HG02870 (cell line): ENCODE results near the gene ARHGEF16.

Experiments
- ATAC-seq: cut with Tn5 transposase; IDR thresholded peaks from one replicate; pipeline ENCODE4 v1.9.1; 2021; ENCODE audit warnings: mild to moderate bottlenecking, moderate library complexity; ENCODE audit not compliant: unreplicated experiment

The ARHGEF16 gene

DNA sequence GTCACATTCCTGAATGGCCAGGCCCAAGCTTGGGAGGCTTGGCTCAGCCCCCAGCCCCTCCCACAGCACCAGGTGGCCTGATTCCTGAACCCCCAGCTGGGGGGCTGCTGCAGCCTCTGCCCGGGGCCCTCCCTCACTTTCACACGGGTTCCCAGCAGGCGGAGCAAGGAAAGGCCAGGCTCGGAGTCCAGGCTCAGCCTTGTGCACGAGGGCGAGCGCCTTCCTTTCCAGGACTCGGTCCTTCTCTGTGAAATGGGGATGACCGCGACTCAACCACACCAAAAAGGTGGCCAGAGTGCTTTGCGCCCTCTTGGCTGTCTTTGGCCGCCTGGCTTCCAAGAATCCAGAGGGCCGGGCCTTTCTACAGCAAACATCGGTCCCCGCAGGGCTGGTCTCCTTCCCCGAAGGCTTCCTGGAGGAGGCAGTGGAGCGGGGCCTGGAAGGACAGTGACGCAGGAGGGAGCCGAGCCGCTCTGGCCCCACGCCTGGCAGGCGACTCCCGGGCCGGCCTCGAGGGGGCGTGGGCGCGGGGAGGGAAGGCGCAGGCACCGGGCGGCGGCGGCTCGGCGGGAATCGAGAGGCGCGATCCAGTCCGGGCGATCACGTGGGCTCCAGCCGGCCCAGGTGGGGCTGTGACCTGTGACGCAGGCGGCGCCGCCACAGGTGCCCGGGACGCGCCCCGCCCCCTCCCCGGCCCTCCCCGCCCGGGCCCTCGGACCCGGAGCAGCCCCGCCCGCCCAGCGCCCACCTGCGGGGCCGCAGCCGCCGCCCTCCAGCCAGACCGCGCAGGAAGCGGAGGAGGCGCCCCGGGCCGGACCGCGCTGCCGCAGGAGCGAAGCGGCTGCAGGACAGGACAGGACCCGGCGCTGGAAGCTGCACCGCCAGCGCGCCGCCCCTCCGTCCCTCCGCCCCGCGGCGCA, at the start of gene ARHGEF16:
TSS of gene ARHGEF16 (plus strand) at position 775 of the 920 bp plus-strand sequence. CDS start 8,420 bp downstream, outside the sequence.
- ATAC-seq: no peak

DNA sequence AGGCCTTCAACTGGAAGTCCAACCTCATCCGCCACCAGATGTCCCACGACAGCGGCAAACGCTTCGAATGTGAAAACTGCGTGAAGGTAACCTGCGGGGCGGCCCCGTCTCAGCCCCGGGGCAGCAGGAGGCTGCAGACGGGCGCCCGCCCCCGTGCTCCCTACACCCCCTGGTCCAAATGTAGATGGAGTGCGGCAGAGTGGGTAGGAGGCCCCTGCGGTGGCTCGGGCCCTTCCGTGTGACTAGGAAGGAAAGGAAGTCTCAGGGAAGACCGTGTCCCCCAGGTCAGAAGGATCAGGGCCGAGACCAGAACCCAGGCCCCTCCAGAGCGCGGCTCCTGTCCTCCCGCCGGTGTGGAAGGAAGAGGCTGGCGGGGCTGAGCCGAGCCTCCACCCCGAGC, 49.7 kb upstream of the ARHGEF16 start:
- no peak for ATAC-seq

DNA sequence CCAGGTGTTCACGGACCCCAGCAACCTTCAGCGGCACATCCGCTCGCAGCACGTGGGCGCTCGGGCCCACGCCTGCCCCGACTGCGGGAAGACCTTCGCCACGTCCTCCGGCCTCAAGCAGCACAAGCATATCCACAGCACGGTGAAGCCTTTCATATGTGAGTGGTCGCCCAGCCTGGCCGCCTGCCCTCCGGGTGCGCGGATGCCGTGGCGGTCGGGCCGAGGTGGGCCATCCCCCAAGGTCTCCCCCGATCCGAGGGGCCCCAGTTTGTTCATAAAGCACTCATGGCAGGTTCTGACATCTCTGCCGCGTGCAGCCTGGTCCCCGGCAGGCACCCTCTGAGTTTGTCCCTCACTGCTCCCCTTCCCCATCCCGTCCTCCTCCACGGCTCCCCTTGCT, 49.0 kb upstream of the ARHGEF16 start:
- no peak for ATAC-seq

DNA sequence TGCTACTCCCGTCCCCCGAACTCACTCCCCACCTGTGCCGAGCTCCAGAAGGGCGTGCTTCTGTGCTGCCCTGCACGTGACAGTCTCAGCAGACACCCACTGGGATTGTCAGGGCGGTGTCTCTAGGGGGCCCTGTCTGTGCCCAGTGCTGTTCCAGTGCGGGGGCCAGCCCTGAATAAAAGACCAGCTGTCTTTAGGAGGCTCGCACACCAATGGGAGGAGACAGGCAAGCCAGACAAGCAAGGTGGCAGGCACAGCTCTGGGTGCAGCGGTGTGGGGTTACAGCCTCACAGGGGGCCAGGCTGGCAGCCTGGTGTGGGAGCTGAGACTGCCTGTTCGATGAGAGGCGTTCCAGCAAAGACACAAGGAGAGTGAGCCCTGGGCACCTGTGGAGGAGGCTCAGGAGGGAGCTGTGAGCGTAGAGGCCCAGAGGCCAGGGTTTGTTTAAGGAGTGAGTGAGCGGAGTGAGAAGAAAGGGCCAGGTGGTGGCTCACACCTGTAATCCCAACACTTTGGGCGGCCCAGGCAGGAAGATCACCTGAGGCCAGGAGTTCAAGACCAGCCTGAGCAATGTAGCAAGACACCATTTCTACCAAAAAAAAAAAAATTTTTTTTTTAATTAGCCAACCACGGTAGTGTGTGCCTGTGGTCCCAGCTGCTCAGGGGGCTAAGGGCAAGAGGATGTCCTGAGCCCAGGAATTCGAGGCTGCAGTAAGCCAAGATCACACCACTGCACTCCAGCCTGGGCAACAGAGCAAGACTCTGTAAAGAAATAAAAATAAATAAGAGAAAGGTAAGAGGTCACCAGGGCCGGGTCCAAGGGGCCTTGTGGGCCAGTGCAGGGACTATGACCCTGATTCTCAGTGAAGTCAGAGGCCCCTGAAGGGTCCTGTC, 48.2 kb upstream of the ARHGEF16 start:
- ATAC-seq: no peak

DNA sequence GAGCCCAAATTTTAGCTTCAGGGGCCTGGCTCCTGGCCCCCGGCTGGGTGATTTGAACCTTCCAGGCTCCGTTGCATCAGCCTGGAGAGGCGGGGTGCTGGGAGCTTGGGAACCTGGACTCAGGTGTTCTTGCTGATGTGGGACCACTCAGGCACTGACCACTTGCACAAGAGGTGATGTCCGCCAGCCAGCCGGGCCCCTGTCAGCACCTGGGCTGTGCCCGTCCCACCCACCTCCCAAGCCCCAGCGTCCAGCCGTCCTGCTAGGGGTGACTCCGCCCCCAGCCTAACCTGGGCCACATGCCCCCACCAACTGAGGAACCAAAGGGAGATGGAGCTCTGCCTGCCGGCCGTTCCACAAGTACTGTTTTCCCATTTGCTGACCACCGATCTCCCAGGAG, 47.4 kb upstream of the ARHGEF16 start:
- no peak for ATAC-seq

DNA sequence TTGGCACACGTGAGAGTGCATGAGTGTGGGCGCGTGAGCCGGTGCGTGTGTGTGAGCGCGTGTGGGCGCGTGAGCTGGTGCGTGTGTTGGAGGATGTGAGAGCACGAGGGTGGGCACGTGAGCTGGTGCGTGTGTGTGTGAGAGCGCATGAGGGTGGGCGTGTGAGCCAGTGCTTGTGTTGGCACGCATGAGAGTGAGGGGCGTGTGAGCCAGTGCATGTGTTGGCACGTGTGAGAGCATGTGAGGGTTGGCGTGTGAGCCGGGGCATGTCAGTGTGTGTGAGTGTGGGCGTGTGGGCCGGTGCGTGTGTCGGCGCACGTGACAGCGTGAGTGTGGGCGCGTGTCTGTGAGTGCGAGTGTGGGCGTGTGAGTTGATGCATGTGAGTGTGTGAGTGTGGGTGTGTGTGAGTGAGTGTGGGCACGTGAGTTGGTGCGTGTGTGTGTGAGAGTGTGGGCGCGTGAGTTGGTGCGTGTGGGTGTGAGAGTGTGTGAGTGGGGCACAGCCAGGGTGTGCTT, 45.7 kb upstream of the ARHGEF16 start:
- ATAC-seq: no peak

DNA sequence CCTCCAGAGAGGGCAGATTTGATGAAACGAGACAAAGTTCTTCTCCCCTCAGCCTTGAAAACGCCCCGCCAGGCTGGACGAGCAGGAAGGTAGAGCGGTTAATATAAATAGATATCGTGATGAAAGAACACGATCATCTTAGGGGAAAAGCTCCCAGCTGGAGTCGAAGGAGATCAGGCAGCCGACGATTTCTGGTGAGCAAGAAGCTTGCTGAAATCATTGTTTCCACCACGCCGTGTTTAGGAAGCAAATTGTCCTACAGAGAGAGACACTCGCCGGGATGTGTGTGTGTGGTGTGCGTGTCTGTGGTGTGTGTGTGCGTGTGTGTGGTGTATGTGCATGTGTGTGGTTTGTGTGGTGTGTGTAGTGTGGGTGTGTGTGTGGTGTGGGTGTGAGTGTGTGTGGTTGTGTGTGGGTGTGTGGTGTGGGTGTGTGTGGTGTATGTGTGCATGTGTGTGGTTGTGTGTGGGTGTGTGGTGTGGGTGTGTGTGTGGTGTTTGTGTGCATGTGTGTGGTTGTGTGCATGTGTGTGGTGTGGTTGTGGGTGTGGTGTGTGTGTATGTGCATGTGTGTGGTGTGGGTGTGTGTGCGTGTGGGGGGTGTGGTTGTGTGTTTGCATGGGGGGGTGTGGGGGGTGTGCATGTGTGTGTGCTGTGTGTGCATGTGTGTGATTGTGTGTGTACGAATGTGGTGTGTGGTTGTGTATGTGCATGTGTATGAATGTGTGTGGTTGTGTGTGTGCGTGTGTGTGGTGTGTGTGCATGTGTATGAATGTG, 44.9 kb upstream of the ARHGEF16 start:
- ATAC-seq: no peak

DNA sequence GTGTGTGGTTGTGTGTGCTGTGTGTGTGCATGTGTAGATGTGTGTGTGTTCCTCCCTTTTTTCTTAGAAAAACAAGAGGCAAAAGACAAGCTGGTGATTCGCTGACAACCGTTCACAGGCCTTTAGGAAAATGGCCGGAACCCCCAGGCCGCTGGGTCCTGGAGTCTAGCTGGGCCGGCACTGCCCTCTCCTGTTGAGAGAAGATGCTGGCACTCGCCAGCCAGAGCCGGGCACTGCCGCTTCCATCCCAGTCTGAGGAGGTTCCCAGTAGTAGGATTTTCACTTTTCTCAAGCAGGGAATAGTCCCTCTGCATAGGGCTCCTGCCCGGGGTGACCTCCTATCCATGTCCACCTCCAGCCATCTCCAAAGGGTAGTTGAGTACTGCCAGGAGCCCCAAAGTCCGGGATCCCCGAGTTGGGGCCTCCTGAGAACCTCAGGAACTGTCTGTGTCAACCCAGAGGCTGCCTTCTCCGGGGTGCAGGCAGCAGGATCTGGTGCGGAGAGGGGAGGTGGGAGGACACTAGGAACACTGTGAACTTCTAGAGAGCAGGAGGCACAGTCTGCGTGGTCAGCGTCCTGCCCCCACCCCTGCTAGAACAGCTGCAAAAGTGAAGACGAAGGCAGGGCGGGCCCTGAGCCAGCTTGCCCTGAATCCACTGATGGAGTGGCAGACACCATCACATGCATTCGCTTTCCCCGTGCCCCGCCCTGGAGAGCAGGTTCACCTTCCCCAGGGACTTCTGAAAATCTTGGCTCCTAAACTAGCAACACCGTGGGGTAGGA, 44.1 kb upstream of the ARHGEF16 start:
- ATAC-seq: no peak

DNA sequence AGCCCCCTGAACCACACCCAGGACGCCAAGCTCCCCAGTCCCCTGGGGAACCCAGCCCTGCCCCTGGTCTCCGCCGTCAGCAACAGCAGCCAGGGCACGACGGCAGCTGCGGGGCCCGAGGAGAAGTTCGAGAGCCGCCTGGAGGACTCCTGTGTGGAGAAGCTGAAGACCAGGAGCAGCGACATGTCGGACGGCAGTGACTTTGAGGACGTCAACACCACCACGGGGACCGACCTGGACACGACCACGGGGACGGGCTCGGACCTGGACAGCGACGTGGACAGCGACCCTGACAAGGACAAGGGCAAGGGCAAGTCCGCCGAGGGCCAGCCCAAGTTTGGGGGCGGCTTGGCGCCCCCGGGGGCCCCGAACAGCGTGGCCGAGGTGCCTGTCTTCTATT, 42.7 kb upstream of the ARHGEF16 start:
- no peak for ATAC-seq

DNA sequence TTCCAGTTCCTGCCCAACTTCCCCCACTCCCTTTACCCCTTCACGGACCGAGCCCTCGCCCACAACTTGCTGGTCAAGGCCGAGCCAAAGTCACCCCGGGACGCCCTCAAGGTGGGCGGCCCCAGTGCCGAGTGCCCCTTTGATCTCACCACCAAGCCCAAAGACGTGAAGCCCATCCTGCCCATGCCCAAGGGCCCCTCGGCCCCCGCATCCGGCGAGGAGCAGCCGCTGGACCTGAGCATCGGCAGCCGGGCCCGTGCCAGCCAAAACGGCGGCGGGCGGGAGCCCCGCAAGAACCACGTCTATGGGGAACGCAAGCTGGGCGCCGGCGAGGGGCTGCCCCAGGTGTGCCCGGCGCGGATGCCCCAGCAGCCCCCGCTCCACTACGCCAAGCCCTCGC, 42.1 kb upstream of the ARHGEF16 start:
- no peak for ATAC-seq

DNA sequence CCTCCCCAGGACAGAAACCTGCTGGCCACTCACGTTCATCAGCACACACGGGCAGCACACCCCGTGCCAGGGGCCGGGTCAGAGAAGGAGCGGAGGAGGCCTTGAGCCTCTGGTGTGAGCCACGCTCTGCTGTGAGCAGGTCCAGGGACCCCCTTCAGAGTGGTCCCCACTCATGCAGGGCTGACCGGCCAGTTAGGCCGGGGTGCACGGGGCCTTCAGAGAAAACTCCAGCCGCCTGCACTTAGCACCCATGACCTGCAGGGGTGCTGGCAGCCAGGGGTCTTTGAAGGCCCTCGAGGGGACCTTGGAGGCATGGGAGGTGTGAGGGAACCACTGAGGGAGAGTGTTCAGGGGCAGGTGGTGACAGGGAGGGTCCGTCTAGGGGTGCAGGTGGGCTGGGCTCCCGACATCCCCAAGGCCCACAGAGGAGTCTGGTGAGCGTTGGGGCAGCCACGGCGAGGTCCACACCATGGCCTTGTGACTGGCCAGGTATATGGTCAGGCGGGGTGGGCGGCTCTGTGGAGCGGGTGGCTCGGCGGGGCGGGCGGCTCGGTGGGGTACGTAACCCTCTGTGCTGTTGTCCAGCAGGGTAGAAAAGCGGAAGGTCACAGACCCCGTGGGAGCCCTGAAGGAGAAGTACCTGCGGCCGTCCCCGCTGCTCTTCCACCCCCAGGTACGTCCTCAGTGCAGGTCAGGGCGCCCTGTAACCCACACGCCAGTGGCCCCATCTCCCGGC, 40.3 kb upstream of the ARHGEF16 start:
- no peak for ATAC-seq

DNA sequence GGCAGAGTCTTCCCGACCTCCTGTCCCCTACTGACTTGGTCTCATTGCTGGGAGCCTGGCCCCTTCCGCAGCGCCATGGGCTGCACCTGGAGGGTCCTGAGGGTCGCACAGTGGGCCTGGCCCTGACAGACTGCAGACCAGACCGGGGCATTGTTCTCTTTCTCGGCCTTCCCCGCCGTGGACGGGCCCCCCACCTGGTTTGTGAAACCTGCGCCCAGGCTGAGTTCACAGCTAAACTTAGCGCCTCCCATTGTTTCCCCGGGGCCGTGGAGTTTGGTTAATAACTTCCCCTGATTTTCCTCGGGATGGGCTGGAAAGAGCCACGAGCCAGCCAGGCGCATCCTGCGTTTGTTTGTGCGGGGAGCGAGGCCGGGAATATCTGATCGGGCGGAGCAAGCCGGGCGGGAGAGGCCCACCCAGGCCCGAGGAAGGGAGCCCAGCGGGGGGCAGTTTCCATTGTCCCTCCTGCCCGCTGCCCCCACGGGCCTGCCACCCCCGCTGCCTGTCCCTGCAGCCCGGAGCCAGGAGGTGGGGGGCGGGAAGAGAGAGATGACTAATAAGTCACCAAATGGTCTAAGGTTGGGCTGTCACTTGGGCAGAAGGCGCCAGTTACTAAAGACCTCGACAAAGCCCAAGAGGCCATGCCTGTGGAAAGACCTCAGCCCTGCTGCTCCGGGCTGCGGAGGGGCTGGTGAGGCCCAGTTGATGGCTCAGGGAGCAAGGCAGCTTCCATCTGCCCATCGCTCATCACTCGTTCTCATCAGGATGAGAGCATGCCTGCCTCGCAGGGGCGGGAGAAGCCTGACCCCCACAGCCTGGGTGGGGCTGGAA, 39.0 kb upstream of the ARHGEF16 start:
- no peak for ATAC-seq

DNA sequence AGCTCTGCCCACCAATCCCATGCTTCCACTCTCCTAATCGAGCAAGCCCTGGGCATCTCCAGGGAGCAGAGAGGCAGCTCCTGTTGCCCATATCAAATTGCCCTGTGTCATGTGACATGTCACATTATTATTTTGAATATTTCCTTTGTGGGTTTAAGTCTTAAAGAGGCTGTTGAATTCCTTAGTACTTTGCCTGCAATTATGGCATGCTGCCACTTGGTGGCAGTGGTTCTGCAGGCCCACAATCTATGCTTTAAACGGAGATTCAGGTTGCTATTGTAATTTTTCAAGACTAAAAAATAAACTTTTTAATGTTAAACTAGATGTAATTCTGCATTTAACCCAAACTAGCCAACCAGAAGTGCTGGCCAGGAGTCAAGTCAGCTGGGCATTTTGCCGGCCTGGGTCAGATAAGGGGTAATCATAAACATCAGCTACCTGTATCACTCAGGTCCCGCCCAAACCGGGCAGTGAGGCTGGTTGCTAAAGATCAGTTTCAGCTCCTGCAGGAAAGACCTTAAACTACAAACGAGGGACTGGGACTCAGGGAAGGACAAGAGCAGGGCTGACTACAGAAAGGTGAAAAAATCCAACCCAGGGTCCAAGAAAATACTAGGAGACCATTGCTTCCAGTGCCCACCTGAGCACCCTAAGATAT, 37.3 kb upstream of the ARHGEF16 start:
- ATAC-seq: no peak

DNA sequence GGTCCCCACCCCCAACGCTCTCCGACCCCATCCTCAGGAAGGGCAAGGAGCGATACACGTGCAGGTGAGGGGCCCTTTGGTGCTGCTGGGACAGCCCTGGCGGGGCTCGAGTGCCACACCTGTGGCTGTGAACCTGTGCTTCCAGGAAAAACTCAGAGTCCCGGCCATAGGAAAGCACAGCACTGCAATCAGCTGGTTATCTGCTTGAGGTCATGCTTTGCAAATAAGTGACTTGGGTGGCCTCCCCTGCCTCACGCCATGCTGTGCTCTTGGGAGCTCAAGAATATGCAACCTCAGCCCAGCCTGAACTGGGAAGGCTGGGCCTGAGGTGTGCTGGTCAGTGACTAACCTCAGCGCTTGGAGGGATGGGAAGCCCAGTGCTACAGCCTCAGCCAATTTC, 36.5 kb upstream of the ARHGEF16 start:
- no peak for ATAC-seq

DNA sequence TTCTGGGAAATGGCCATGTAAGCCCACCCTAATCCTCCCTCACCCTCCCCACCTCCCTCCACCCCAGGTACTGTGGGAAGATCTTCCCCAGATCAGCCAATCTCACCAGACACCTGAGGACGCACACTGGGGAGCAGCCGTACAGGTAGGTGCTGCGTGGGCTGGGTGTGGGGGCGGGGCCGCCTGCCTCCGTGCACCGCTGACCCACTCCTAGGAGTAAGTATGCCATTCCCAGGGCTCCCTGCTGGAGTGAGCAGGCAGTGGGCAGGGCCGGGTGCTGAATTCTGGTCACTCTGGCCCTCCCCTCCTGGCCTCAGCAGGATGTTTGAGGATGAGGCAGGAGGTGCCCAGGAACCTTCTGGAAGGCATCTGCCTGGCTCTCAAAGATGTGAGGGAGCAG, 35.9 kb upstream of the ARHGEF16 start:
- ATAC-seq: no peak

DNA sequence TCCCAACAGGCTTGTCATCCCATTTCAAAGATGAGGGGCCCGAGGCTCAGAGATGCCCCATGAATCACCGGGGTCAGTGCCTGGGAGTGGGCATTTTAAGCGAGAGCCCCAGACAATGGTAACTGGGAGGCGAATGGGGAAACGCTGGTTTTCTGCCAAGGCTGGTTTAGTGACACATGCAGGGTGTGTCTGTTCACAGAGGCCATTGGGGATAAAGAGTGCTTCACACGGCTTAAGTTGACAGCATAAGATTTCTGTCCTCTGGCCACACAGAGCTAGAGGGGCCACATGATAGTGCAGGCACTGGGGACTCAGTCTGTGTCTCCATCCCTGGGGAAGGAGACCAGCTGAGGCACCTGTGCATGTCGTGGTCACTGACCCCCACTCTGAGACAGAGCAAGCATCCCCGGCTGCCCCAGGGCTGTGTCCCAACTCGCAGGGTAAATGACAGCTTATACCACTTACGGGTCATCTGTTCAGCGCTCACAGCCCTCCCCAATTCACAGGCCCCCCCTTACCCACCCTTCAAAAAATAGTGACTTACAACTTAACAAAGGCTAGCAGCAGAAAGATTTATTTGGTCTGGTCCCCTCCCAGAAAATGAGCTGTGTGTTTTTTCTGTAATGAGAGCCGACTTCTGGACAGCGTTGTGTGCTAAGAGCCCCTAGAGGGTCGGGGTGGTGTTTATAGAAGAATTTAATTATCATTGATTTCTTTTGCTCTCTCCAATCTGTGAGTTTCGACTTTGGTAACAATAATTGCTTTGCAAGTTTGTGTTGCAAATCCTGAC, 34.9 kb upstream of the ARHGEF16 start:
- ATAC-seq: no peak
